ENCODE measurements around the gene DHX16.
A peak's percentile ranks its signal among the peaks of the same experiment; 100 is the strongest.
"Not testable (repeated sequence)": the region's sequence is repeated elsewhere in the genome, so short reads cannot be mapped to it uniquely, and the experiment has no call there.

The DHX16 gene

GRCh38 chr6:30678964-30679726, 6.3 kb upstream of the DHX16 start:
- peak; percentile 83 for DNase-seq (ENCODE audit: low spot score)

- DNase-seq (ENCODE audit: low spot score) = no peak
Observed at GRCh38 chr6:30676660-30677285, 4.0 kb upstream of the DHX16 start.

DNA sequence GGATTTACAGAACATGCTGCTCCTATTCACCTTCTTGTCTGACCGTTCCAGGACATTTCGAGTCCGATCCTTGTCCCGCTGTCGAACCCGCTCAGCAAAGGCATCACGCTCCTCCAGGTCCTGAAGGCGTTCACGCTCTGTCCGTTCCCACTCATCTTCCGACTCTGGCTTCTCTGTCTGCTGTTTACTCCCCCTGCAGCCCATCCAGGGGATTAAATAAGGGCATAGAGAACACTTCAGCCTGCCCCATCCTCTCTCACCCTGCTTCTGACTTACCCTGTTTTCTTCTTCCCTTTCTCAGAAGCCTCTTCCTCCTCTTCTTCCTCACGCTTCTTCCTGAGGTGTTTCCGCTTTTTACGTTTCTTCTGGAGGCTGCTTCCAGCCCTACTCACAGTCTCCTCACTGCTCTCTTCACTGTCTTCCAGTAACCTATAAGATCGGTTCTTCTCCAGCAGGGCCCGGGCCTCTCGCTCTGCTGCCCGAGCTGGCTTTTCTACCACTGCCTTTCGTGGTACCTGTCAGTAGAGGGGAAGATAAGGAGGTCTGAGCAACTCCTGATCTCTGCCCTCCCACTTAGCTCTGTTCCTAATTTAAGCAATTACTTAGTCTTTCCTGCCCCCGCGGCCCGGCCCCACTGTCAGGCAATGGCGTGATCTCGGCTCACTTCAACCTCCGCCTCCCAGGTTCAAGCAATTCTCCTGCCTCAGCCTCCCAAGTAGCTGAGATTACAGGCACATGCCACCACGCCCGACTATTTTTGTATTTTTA, 1.9 kb downstream of the DHX16 start:
- DNase-seq (ENCODE audit: low spot score) = no peak

DNA sequence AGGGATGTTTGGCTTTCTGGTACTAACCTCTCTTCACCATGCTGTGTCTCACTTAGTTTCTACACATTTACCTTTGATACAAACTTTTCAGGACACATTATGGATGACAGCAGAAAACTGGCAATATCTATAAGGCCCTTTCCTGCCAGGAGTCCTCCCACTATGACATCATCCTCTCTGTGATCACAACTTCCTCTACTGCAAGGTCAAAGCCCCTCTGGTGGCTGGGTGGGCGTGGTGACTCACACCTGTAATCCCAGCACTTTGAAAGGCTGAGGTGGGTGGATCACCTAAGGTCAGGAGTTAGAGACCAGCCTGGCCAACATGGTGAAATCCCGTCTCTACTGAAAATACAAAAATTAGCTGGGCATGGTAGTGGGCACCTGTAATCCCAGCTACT, 6.5 kb downstream of the DHX16 start:
- DNase-seq (ENCODE audit: low spot score) = not testable (repeated sequence)

DNA sequence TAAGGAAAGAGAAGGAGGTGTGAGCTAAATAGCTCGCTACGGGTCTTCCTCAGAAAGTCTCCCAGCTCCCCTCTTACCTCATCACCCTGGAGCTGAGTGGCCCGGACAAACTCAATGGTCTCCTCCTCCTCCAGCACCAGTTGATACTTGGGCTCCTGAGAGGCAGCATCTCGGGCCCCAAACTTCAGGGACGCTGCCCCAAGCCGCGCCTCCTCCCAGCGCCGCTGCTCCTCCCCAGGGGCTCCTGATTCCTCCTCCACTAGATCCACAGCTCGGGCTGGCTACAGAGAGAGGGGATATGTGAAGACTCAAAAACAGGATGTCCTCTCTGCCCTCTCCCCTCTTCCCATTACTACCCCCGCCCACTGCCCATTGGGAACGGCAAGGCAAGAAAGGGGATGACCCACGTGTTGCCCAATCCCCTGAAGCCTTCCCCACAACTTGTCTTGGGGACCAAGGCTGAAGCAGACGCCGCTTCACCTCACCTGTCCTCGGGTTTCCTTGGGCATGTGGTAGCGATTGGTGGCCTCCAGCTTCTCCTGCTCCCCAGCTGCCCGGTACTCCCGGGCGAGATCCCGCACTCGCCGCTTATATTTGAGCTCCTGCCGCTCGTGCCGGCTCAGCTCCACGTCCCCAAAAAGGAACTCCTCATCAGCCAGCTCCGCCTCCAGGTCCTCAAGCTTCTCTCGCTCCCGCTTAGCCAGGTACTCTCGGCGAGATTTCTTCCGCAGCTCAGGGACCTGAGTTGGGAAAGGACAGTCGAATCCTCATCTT, 7.6 kb downstream of the DHX16 start:
- DNase-seq (ENCODE audit: low spot score) = no peak

GRCh38 chr6:30657922-30658321, 14.9 kb downstream of the DHX16 start:
- not testable (repeated sequence) for DNase-seq (ENCODE audit: low spot score)

- no peak for DNase-seq (ENCODE audit: low spot score)
Observed at GRCh38 chr6:30657454-30657853, 15.4 kb downstream of the DHX16 start.

DNA sequence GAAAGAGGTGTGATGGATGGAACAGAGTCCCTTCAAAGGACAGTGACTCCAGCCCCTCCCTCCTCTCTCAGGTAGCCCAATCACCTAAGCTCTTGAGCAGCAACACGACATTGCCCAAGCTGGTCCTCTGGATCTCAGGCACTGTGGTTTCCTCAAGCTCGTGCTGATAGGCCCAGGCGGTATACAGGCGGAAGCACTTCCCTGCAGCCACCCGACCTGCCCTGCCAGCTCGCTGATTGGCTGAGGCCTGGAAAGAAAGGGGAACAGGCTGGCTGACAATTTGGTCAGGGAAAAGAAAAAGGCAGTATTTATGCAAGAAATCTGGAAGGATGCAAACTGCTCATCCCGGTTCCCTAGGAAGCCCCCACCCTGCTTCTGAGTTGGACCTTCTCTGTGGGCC, 16.3 kb downstream of the DHX16 start:
- DNase-seq (ENCODE audit: low spot score) = no peak

DNA sequence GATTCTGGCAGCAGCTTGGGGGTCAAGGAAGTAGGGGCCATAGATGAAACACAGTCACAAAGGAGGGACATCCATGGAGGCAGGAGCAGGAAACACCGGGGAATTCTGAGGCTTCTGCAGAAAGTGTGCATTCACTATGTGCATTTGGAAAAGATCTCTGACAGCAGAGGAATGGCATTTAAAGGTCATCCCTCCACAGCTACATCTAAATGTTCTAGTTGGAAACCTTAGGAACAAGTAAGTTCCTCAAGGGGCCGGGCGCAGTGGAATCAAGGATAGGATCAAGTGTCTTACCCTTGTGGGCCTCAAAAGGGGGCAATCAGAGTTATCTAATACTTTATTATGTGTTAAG, 17.1 kb downstream of the DHX16 start:
- DNase-seq (ENCODE audit: low spot score) = no peak

GRCh38 chr6:30654798-30655742, 17.7 kb downstream of the DHX16 start:
- DNase-seq (ENCODE audit: low spot score) = no peak

GRCh38 chr6:30651143-30651542, 21.7 kb downstream of the DHX16 start:
- DNase-seq (ENCODE audit: low spot score) = no peak

DNA sequence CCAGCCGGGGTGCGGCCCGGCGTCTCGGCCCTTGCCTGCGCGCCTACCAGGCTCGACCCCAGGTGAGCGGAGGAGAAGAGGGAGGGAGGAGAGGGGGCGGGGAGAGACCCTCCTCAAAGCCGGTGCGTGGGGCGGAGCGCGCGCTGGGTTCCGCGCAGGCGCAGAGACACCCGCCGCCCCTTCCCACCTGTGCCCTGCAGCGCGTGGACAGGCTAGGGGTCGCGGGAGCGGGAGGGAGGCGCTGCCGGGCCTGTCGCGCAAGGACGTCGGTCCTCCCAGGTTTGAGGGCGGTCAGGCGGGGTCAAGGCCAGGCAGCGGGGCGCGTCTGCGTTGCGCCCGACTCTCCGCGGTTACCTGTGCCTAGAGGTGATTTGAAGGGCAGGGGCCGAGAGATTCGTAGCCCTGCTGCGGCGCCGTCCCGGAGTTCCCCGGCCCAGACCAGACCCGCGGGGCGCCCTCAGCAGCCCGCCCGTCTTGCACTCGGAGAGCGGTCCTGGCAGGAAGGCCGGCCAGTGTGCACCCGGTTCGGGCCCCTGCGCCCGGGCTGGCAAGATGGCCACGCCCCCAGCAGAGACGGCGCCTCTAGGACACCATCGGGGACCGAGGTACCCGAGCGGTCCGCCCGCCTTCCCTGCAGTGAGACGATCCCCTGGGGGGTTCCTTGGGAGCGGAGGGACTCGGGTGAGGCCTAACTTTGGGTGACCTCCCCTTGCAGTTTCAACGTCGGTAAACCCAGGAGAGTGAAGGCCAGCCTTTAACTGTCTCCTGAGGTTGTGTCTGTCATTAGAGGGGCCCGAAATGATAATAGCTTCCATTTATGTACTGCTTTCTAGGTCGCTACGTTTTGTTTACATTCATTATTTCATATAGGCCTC, 25.3 kb downstream of the DHX16 start:
- DNase-seq (ENCODE audit: low spot score) = peak; percentile 56

- peak; percentile 92 for DNase-seq (ENCODE audit: low spot score)
Observed at GRCh38 chr6:30646450-30647241, 26.2 kb downstream of the DHX16 start, which contains the start of gene C6orf136. TSS of gene C6orf136 (plus strand) at chr6:30647133. CDS start at chr6:30647232, 99 bp downstream.

GRCh38 chr6:30645989-30646388, 26.8 kb downstream of the DHX16 start:
- no peak for DNase-seq (ENCODE audit: low spot score)

DNA sequence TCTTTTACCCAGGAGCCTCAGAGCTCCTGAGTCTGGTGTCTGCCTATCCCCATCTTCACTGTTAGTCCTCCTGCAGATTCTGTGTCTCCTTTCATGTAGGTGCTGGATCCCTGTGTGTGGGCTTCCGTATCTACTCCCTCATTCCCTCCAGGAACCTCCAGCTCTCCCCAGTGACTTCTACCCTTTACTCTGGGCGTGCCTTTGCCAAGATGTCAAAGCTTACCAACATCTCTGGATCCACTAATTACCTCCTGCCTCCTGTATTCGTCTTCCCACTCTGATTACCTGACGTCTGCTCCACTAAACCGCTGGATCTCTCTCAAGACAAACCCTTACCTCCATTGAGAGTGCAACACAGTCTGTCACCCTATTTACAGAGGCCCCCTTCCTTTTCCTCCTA, 28.0 kb downstream of the DHX16 start:
- DNase-seq (ENCODE audit: low spot score) = no peak

- DNase-seq (ENCODE audit: low spot score) = no peak
Observed at GRCh38 chr6:30643656-30644055, 29.1 kb downstream of the DHX16 start.

- no peak for DNase-seq (ENCODE audit: low spot score)
Observed at GRCh38 chr6:30641048-30641447, 31.8 kb downstream of the DHX16 start.

DNA sequence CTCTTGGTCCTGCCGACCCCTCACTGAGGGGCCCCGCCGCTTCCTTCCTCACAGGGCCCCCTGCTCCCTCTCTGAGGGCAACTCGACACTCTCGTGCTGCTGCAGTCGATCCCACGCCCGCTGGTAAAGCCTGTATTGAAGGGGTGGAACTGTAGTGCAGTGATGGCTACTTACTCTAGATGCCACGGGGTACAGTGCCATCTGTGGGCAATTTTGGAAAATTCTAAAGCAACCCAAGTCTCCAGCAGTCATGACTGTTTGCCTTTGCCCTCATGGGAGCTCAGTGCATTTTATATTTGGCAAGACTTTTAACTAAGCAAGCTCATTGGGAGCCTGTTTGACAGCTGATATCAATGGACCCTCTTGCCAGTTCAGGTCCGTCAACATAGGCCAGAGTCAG, 32.3 kb downstream of the DHX16 start:
- no peak for DNase-seq (ENCODE audit: low spot score)

DNA sequence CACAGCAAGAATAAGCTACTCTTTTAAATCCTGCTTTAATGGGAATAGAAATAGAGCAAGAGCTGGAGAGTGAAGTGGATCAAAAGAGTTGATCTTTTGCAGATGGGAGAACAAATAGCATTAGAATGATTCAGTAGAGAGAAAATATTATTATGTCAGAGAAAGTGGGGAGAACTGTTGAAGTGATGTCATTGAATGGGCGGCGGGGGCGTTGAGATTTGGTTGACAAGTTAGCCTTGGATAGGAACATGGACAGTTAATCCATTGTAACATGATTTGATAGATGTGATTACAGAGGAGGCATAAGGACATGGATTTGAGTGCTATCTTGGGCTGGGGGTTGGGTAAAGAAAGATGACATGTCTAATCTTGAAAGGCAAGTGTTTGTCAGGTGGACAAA, 37.0 kb downstream of the DHX16 start:
- no peak for DNase-seq (ENCODE audit: low spot score)

Measured in cerebellar cortex (tissue), 1 donor.